ENCODE data around the gene GSE1.

GRCh38 chr16:85679870-85680269 is 66.7 kb downstream of the GSE1 start:
- TF ChIP-seq CTCF (IDR thresholded peaks at IDR 0.05) (no peak), POLR2A (IDR thresholded peaks at IDR 0.05) (no peak)

Data from testis (tissue), 2 donors.